ENCODE measurements around the gene IGSF9. TPM values are rescaled to one million over a fixed set of nuclear protein-coding genes. Genes with fewer than 3 reads are reported as not detected.
A peak's percentile ranks its signal among the peaks of the same experiment; 100 is the strongest.
"Not testable (repeated sequence)": the region's sequence is repeated elsewhere in the genome, so short reads cannot be mapped to it uniquely, and the experiment has no call there.

The IGSF9 gene
- polyA plus RNA-seq, 10 donors: 0.24 to 8.3 (median 0.53) TPM

- no peak for DNase-seq
Observed at GRCh38 chr1:159921251-159921650, 24.2 kb downstream of the IGSF9 start.

GRCh38 chr1:159920651-159921050, 24.8 kb downstream of the IGSF9 start:
- DNase-seq: no peak

GRCh38 chr1:159920202-159920601, 25.2 kb downstream of the IGSF9 start:
- no peak for DNase-seq

GRCh38 chr1:159919236-159919865, 26.1 kb downstream of the IGSF9 start:
- DNase-seq: no peak

GRCh38 chr1:159918352-159919200, 26.8 kb downstream of the IGSF9 start:
- DNase-seq: peak in 1 of 3 donors; percentile 49

GRCh38 chr1:159917533-159918351, 27.7 kb downstream of the IGSF9 start:
- peak in 1 of 3 donors; percentile 56 for DNase-seq

- peak in 2 of 3 donors; percentile 48 to 81 for DNase-seq
Observed at GRCh38 chr1:159916242-159917051, 29.0 kb downstream of the IGSF9 start.

- no peak for DNase-seq
Observed at GRCh38 chr1:159915571-159916241, 29.7 kb downstream of the IGSF9 start.

GRCh38 chr1:159914252-159915018, 31.0 kb downstream of the IGSF9 start:
- DNase-seq: no peak

- no peak for DNase-seq
Observed at GRCh38 chr1:159913451-159914192, 31.8 kb downstream of the IGSF9 start.

GRCh38 chr1:159911326-159912070, 33.9 kb downstream of the IGSF9 start:
- DNase-seq: no peak

- DNase-seq: no peak
Observed at GRCh38 chr1:159908031-159908940, 37.1 kb downstream of the IGSF9 start.

- DNase-seq: no peak
Observed at GRCh38 chr1:159906960-159907359, 38.5 kb downstream of the IGSF9 start.

- not testable (repeated sequence) for DNase-seq
Observed at GRCh38 chr1:159904036-159904435, 41.4 kb downstream of the IGSF9 start.

- no peak for DNase-seq
Observed at GRCh38 chr1:159902541-159902940, 42.9 kb downstream of the IGSF9 start.

- DNase-seq: no peak
Observed at GRCh38 chr1:159900755-159901360, 44.6 kb downstream of the IGSF9 start.

Measured in muscle of back (tissue), 11 donors.